ENCODE data around the gene POPDC3. TPM values are rescaled to one million over a fixed set of nuclear protein-coding genes. Genes with fewer than 3 reads are reported as not detected.
"Not testable (repeated sequence)": the region's sequence is repeated elsewhere in the genome, so short reads cannot be mapped to it uniquely, and the experiment has no call there.

The POPDC3 gene
- polyA plus RNA-seq, 1 donor: 74.6 TPM

GRCh38 chr6:105194591-105194990, 14.8 kb upstream of the POPDC3 start:
- no peak for DNase-seq

DNA sequence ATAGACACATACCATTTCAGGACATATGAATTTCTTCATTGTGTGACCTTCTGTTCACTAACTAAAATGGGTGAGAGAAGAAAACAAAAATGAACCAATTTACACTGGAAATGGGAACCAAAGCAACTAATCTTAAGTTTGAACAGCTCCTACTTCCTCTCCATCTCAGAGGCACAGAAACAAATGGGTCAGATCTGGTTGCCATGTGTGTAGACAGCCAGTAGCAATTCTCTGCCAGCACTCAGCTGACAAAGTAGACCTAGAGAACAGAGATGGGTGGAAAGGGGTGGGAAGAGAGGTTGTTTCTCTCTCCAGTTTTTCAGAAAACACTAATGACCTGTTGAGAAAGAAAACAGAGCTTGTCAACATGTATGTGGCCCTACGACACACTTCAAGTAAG, 14.3 kb upstream of the POPDC3 start:
- DNase-seq: no peak

- no peak for DNase-seq
Observed at GRCh38 chr6:105193647-105194046, 13.8 kb upstream of the POPDC3 start.

DNA sequence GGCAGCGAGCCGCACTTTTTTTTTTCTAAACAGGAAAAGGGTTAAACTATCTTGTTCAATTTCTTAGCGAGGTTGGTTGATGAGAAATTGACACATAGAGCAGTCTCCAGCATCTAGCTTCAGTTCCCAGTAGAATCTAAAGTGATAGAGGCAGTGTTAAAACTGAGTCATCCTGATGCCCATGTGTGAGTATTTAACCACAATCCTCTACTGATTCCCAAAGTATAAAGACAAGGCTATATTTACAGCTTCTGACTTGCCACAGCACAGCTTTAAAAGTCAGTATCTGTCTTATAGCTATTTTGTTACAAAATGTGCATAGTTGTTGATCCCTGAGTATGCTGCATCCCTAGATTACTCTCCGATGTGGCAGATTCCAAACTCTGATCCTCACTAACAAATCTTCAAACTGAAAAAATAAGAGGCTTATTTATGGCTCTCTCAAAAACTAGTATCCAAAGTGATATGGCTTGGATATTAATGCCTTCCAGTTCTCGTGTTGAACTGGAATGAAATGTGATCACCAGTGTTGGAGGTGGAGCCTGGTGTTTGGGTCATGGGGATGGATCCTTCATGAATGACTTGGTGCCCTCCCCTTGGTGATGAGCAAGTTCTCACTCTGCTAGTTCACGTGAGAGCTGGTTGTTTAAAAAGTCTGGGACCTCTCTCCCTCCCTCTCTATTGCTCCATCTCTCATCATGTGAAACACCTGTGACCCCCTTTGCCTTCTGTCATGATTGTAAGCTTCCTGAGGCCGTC, 13.1 kb upstream of the POPDC3 start:
- DNase-seq: no peak

GRCh38 chr6:105191351-105191750, 11.5 kb upstream of the POPDC3 start:
- no peak for DNase-seq

GRCh38 chr6:105189026-105189820, 9.4 kb upstream of the POPDC3 start:
- DNase-seq: no peak

- DNase-seq: no peak
Observed at GRCh38 chr6:105188251-105188650, 8.4 kb upstream of the POPDC3 start.

DNA sequence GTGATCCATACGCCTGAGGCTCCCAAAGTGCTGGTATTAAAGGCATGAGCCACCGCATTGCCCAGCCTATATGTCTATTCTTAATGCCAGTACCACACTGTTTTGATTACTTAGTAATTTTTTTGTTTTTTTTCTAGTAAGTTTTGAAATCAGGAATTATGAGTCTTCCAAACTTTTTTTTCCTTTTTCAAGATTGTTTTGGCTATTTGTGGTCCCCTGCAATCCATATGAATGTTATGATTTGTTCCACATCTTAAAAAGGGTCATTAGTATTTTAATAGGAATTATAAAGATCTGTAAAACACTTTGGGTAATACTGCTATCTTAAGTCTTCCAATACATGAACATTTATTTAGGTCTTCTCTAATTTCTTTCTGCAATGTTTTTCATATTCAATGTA, 6.8 kb upstream of the POPDC3 start:
- no peak for DNase-seq

DNA sequence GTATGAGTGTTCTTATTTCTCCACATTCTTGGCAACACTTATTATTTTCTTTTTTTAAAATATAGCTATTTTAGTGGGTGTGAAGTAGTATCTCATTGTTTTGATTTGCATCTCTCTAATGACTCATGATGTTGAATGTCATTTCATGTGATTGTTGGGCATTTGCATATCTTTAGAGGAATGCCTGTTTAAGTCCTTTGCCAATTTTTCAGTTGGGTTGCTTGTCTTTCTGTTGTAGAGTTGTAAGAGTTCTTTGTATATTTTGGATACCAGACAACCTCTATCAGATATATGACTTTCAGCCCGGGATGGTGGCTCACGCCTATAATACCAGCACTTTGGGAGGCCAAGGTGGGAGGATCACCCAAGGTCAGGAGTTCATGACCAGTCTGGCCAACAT, 5.1 kb upstream of the POPDC3 start:
- DNase-seq: no peak

DNA sequence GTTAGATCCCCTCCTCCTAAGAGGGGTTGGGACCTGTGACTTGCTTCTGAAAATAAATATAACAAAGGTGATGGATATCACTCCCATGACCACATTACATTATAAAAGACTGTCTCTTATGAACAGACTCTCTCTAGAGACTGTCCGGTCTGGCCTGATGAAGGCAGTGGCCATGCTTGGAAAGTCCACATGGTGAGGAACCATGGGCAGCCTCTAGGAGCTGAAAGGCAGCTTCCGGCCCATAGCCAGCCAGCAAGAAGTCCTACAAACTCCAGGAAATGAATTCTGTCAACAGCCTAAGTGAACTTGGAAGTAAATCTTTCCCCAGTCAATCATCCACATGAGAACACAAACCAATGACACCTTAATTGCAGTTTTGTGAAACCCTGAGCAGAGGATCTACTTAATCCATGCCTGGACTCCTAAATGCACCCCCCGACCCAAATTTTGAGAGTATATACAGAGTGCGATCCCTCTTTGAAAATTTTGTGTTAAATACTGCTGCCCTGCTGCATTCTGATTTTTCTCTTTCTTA, 2.2 kb upstream of the POPDC3 start:
- DNase-seq: no peak

DNA sequence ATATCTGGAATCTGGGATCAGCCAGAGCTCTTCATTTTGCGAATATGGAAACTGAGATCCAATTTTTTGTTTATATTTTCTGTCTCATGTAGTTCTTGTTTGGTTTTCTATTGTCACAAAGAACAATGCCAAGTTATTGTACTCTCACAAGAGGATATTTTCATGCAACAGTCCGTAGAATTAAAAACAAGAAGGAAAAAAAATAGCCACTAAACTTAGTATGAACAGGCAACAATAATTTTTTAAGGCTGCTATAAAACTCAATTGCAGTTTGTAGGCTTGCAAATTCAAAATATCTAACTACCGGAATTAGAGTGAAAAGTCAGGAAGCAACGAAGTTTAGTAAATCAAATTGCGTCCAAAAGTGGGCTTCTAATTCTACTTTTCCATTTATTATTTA, 1.2 kb downstream of the POPDC3 start:
- DNase-seq: no peak

- DNase-seq: no peak
Observed at GRCh38 chr6:105178110-105178509, 1.7 kb downstream of the POPDC3 start.

DNA sequence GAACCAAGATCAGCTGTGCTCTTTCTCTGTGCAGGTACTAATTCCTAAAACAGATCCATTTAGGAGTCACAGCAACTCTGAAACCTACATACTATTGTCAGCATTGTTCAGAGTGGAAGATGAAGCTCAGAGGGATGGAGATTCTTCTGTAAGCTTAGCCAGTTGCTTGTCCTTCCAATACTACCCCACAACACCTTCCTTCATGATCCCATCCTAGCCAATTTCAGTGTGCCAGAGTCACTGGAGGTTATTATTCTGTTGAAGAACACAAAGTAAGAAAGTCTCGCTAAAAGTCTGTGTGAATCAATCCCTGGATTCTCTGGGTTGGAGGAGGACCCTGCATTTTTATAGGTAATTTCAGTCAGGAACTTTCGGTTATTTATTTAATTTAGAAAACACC, 2.3 kb downstream of the POPDC3 start:
- no peak for DNase-seq

GRCh38 chr6:105174512-105174911, 5.3 kb downstream of the POPDC3 start:
- DNase-seq: no peak

DNA sequence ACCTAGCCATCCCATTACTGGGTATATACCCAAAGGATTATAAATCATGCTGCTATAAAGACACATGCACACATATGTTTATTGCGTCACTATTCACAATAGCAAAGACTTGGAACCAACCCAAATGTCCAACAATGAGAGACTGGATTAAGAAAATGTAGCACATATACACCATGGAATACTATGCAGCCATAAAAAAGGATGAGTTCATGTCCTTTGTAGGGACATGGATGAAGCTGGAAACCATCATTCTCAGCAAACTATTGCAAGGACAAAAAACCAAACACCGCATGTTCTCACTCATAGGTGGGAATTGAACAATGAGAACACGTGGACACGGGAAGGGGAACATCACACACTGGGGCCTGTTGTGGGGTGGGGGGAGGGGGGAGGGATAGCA, 7.3 kb downstream of the POPDC3 start:
- not testable (repeated sequence) for DNase-seq

GRCh38 chr6:105170059-105170458, 9.8 kb downstream of the POPDC3 start:
- no peak for DNase-seq

- DNase-seq: no peak
Observed at GRCh38 chr6:105167914-105168313, 11.9 kb downstream of the POPDC3 start.

DNA sequence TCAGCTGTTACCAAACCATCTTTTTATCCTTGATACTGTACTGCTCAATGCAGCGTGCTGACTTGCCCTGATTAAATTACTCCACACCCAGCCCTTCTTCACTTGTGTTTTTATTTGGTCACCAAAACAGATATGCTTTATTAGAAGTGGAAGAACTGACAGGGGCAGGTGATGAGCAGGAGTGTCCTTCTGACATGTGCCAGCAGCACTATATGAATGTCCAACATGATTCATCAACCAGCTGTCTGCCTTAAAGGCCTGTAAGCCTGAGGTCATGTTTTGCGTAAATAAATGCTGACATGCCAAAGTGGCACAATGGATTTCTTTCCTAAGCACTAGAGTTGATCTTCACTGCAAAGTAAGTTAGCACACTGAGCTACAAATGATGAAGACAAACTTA, 15.4 kb downstream of the POPDC3 start:
- peak; percentile 62 for DNase-seq

GRCh38 chr6:105163183-105163582, 16.6 kb downstream of the POPDC3 start:
- no peak for DNase-seq

DNA sequence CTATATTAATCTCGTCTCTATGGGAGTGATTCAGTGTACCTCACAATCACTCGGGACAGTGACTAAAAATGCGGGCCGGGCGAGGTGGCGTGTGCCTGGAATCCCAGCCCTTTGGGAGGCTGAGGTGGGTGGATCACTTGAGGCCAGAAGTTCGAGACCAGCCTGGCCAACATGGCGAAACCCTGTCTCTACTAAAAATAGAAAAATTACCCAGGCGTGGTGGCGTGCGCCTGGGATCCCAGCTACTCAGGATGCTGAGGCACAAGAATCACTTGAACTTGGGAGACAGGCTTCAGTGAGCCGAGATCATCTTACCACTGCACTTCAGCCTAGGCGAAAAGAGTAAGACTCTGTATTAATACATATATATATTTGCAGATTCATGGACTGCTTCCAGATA, 17.4 kb downstream of the POPDC3 start:
- no peak for DNase-seq

DNA sequence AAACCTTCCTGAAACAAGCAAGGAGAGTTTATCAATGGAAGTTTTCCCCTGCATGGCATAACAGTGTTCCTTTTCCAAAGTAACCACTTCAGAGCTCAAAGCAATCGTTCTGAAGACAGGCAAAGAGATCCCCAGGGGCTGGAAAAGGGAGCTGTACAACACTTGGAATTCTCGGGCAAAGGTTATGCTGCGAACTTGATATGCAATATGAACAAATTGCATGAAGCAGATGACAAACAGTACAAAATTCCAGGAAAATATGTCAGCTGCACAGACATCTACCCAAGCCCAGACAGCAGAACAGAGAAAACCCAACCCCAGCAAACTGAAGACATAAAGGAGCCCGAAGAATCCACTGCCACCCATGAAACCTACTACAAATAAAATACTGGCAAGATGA, 18.4 kb downstream of the POPDC3 start:
- no peak for DNase-seq

GRCh38 chr6:105153676-105154075, 26.1 kb downstream of the POPDC3 start:
- no peak for DNase-seq

- no peak for DNase-seq
Observed at GRCh38 chr6:105152880-105153279, 26.9 kb downstream of the POPDC3 start.

DNA sequence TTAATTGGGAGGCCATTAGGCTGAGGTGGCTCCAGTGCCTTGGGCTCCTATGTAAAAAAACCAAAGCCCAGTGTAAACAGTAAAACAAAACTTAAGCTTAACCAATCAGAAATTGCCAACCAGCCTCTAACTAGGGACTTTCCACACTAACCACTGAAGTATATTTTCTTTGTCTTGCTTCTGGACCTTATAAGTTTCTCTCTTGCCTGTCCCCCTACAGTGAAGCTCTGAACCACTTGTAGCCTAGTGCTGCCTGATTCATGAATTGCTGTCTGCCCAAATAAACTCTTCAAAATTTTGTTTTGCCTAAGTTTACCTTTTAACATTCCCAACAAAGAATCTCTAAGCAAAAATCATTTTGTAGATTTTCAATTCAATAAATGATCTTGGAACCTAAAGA, 28.2 kb downstream of the POPDC3 start:
- DNase-seq: no peak

Measured in hindlimb muscle (tissue), 1 donor.